Measurements from ENCODE around the gene CCDC171. TPM values are rescaled to one million over a fixed set of nuclear protein-coding genes. Genes with fewer than 3 reads are reported as not detected.

CCDC171 gene
- total and polyA plus RNA-seq, 10 of the 15 experiments (the other 5 are each of a cell fraction or from before 2014, with no cell fraction given): 1.00 to 7.2 (median 2.8) TPM

GRCh38 chr9:16000811-16001210 is 448.0 kb downstream of the CCDC171 start:
- H3K9ac ChIP-seq (ENCODE audit: control insufficient read depth, insufficient read depth, low read length): no peak overlapping the region
- H3K27me3 ChIP-seq (replicated peaks in 1 of 2; ENCODE audit: control insufficient read depth in 2 of 2, insufficient read depth in 2 of 2, low read length in 1 of 2): no peaks in the 10 kb centered on the region
- no peak overlapping the region for H2AFZ ChIP-seq (ENCODE audit: control insufficient read depth, low read depth, low read length)
- ChIA-PET RAD21 (ENCODE audit: unreplicated experiment) (no interaction called here), POLR2A (no interaction called here), SMC1A (ENCODE audit: uncharacterized antibody, unreplicated experiment) (interaction anchor here (0.5 kb wide), 1 partner anchor 556 kb away, joined by 3 read pairs; no protein-coding TSS in a partner anchor), CTCF (no interaction called here)
- no peaks in the 10 kb centered on the region for H3K9me3 ChIP-seq (replicated peaks; ENCODE audit: control insufficient read depth, insufficient read depth, low read length)
- H3K4me2 ChIP-seq (ENCODE audit: control insufficient read depth, insufficient read depth): no peak overlapping the region
- no peaks in the 10 kb centered on the region for H3K79me2 ChIP-seq (ENCODE audit: control insufficient read depth, insufficient read depth, low read length)
- ATAC-seq (no peak), FAIRE-seq (no peak), DNase-seq (ENCODE audit: low read depth, low spot score) (no peak)
- no peaks in the 10 kb centered on the region for H3K36me3 ChIP-seq (ENCODE audit: control insufficient read depth in 2 of 2, insufficient read depth in 2 of 2, low read length in 1 of 2)
- no peak overlapping the region for H3K4me3 ChIP-seq
- H3K27ac ChIP-seq (ENCODE audit: control insufficient read depth, insufficient read depth): no peak overlapping the region
- WGBS (ENCODE audit: insufficient coverage, insufficient replicate concordance, low lambda C conversion rate, missing lambda C conversion rate): 8% methylated on average over 2 of the region's 2 CpGs
- H3K4me1 ChIP-seq (ENCODE audit: control insufficient read depth, insufficient read depth, low read length): no peaks in the 10 kb centered on the region
- TF ChIP-seq, protein P1, sequence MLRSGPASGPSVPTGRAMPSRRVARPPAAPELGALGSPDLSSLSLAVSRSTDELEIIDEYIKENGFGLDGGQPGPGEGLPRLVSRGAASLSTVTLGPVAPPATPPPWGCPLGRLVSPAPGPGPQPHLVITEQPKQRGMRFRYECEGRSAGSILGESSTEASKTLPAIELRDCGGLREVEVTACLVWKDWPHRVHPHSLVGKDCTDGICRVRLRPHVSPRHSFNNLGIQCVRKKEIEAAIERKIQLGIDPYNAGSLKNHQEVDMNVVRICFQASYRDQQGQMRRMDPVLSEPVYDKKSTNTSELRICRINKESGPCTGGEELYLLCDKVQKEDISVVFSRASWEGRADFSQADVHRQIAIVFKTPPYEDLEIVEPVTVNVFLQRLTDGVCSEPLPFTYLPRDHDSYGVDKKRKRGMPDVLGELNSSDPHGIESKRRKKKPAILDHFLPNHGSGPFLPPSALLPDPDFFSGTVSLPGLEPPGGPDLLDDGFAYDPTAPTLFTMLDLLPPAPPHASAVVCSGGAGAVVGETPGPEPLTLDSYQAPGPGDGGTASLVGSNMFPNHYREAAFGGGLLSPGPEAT (IDR thresholded peaks at IDR 0.05; ENCODE audit: low read depth): no peak
- no peak for TF ChIP-seq E2F8 (IDR thresholded peaks at IDR 0.05; ENCODE audit: low read depth, partially characterized antibody)
- no peak for TF ChIP-seq CHD4 (IDR thresholded peaks at IDR 0.05)
- no peak for TF ChIP-seq MEF2A (IDR thresholded peaks at IDR 0.05; ENCODE audit: insufficient read depth, low read depth, low read length)
- no peak for TF ChIP-seq ZNF274 (IDR thresholded peaks at IDR 0.05; ENCODE audit: insufficient read depth, insufficient read length)
- TF ChIP-seq TBL1XR1 (IDR thresholded peaks at IDR 0.05; ENCODE audit: low read depth, low read length): no peak
- no peak for TF ChIP-seq SPI1 (IDR thresholded peaks at IDR 0.05; ENCODE audit: borderline replicate concordance, insufficient read depth, low read depth, low read length)
- no peak for TF ChIP-seq SREBF2 (IDR thresholded peaks at IDR 0.05; ENCODE audit: low read length)
- TF ChIP-seq SUPT20H (IDR thresholded peaks at IDR 0.05; ENCODE audit: borderline replicate concordance, control insufficient read depth, low read depth, low read length): no peak
- no peak for TF ChIP-seq ZNF207 (IDR thresholded peaks at IDR 0.05; ENCODE audit: borderline replicate concordance)
- no peak for TF ChIP-seq ZZZ3 (IDR thresholded peaks at IDR 0.05; ENCODE audit: control insufficient read depth, insufficient read length, low read depth)
- intact Hi-C loops (cut with micrococcal nuclease; ENCODE audit: unreplicated experiment): no loop called here
- in situ Hi-C loops (cut with MboI): no loop called here
- H4K20me1 ChIP-seq (ENCODE audit: control insufficient read depth, insufficient read depth): no peaks in the 10 kb centered on the region
- no TSS peak for BruUV-seq (replicated peaks)

Data from GM12878 (cell line).